H1 (cell line): Measurements from ENCODE around the gene DENND2D. TPM values are rescaled to one million over a fixed set of nuclear protein-coding genes. Genes with fewer than 3 reads are reported as not detected.

Experiments used
- CTCF ChIA-PET: fragments of 300-600 bp; sonication (Branson Sonifier 250); formaldehyde crosslinking; loops from one replicate; lab custom pipeline; 2021; ENCODE audit not compliant: partially characterized antibody; lab: Charles Lee
- POLR2A ChIA-PET: fragments of 300-600 bp; sonication (Branson Sonifier 250); formaldehyde crosslinking; loops from one replicate; lab custom pipeline; 2021; ENCODE audit warnings: inconsistent platforms; ENCODE audit not compliant: partially characterized antibody; lab: Charles Lee
- DNase-seq, 2 experiments: peaks; one replicate each; pipeline versions ENCODE4 v3.0.0 to v3.0.0-alpha.2; 2010 to 2022; ENCODE audit warnings: low spot score in 2 of 2, low read depth in 1 of 2, mixed read lengths in 1 of 2
- FAIRE-seq: peaks from 2 replicates; lab custom pipeline; 2011; peaks lifted over from hg19 to GRCh38; lab: Jason Lieb, UNC
- H2AFZ ChIP-seq: 2 replicates; pipeline ENCODE4 v1.8.1; 2012; ENCODE audit warnings: low read length, inconsistent platforms
- H2AK5ac ChIP-seq: 2 replicates; pipeline ENCODE4 v1.6.1; 2013; ENCODE audit warnings: low read depth, low read length
- H2BK120ac ChIP-seq: replicated peaks from 2 replicates; pipeline ENCODE3; 2013; ENCODE audit warnings: low read depth, low read length, inconsistent platforms
- H2BK12ac ChIP-seq: 2 replicates; pipeline ENCODE4 v1.6.1; 2013; ENCODE audit warnings: low read depth, low read length
- H2BK15ac ChIP-seq: 2 replicates; pipeline ENCODE4 v1.6.1; 2013; ENCODE audit warnings: low read length
- H2BK20ac ChIP-seq: 2 replicates; pipeline ENCODE4 v1.6.1; 2013; ENCODE audit warnings: low read length
- H2BK5ac ChIP-seq: 2 replicates; pipeline ENCODE4 v1.6.1; 2013; ENCODE audit warnings: low read depth, low read length
- H3K14ac ChIP-seq: 2 replicates; pipeline ENCODE4 v1.6.1; 2013; ENCODE audit warnings: inconsistent platforms; ENCODE audit not compliant: insufficient read length
- H3K18ac ChIP-seq: 2 replicates; pipeline ENCODE4 v1.6.1; 2013; ENCODE audit warnings: low read length; ENCODE audit errors: extremely low read depth
- H3K23ac ChIP-seq: 2 replicates; pipeline ENCODE4 v1.6.1; 2013; ENCODE audit warnings: inconsistent platforms; ENCODE audit not compliant: insufficient read length
- H3K23me2 ChIP-seq: 2 replicates; pipeline ENCODE4 v1.6.1; 2013; ENCODE audit warnings: low read depth, low read length
- H3K27ac ChIP-seq: 2 replicates; pipeline ENCODE4 v1.6.1; 2011; ENCODE audit warnings: low read depth, low read length, inconsistent platforms
- H3K27me3 ChIP-seq, 4 experiments: replicated peaks in 1 of 4; 1 replicate in 1 of 4; 2 replicates in 3 of 4; pipeline versions ENCODE4 v1.6.1 to v1.8.1; 2011 to 2013; ENCODE audit warnings: low read length in 3 of 4, mild to moderate bottlenecking in 3 of 4, inconsistent platforms in 2 of 4, mixed read lengths in 2 of 4, moderate library complexity in 1 of 4; ENCODE audit not compliant: control insufficient read depth in 3 of 4, insufficient read depth in 3 of 4; ENCODE audit errors: extremely low read depth in 1 of 4
- H3K36me3 ChIP-seq, 4 experiments: 2 replicates each; pipeline versions ENCODE4 v1.6.1 to v1.8.1; 2011 to 2013; ENCODE audit warnings: mild to moderate bottlenecking in 4 of 4, low read length in 3 of 4, moderate library complexity in 2 of 4, control low read depth in 1 of 4, inconsistent platforms in 1 of 4; ENCODE audit not compliant: insufficient read depth in 4 of 4, control insufficient read depth in 2 of 4
- H3K4ac ChIP-seq: replicated peaks from 2 replicates; pipeline ENCODE3; 2013; ENCODE audit warnings: low read length, low read depth, mixed read lengths, inconsistent platforms; ENCODE audit not compliant: insufficient read length
- H3K4me1 ChIP-seq, 4 experiments: replicated peaks in 1 of 4; 1 replicate in 1 of 4; 2 replicates in 3 of 4; pipeline versions ENCODE4 v1.6.1 to v1.8.1; 2011 to 2013; ENCODE audit warnings: low read length in 3 of 4, inconsistent platforms in 2 of 4, mixed read lengths in 1 of 4; ENCODE audit not compliant: insufficient read depth in 4 of 4, control insufficient read depth in 3 of 4
- H3K4me2 ChIP-seq, 2 experiments: 2 replicates each; pipeline versions ENCODE4 v1.6.1 to v1.8.1; 2011 to 2013; ENCODE audit warnings: low read depth in 2 of 2, low read length in 2 of 2, control low read depth in 1 of 2, inconsistent platforms in 1 of 2, mild to moderate bottlenecking in 1 of 2; ENCODE audit not compliant: insufficient read depth in 1 of 2
- H3K4me3 ChIP-seq, 4 experiments: fragments of 200-600, 300-600 bp in 1 of 4; sonication (generic), shearing (Covaris generic), sonication (Bioruptor Twin) in 1 of 4; 2 replicates each; pipeline versions ENCODE4 v1.5.1 to v1.8.1; 2011 to 2016; ENCODE audit warnings: low read length in 4 of 4, low read depth in 3 of 4, control low read depth in 2 of 4, inconsistent platforms in 2 of 4, mild to moderate bottlenecking in 2 of 4, mixed read lengths in 1 of 4, moderate library complexity in 1 of 4; ENCODE audit not compliant: insufficient read depth in 2 of 4; ENCODE audit errors: extremely low read depth in 1 of 4
- H3K56ac ChIP-seq: replicated peaks from 2 replicates; pipeline ENCODE3; 2013; ENCODE audit warnings: low read depth, mild to moderate bottlenecking, mixed read lengths, low read length, inconsistent platforms; ENCODE audit not compliant: insufficient read length
- H3K79me1 ChIP-seq: 2 replicates; pipeline ENCODE4 v1.6.1; 2013; ENCODE audit warnings: low read depth, low read length, control low read depth
- H3K79me2 ChIP-seq, 2 experiments: 2 replicates each; pipeline versions ENCODE4 v1.6.1 to v1.8.1; 2012 to 2013; ENCODE audit warnings: low read length in 2 of 2, mild to moderate bottlenecking in 2 of 2, inconsistent platforms in 1 of 2; ENCODE audit not compliant: insufficient read depth in 2 of 2, control insufficient read depth in 1 of 2
- H3K9ac ChIP-seq, 4 experiments: replicated peaks in 1 of 4; 1 replicate in 1 of 4; 2 replicates in 3 of 4; pipeline versions ENCODE4 v1.6.1 to v1.8.1; 2011 to 2013; ENCODE audit warnings: low read depth in 3 of 4, low read length in 3 of 4, control low read depth in 2 of 4, mild to moderate bottlenecking in 2 of 4, moderate library complexity in 2 of 4, inconsistent platforms in 1 of 4; ENCODE audit errors: extremely low read depth in 1 of 4
- H3K9me3 ChIP-seq, 2 experiments: 2 replicates each; pipeline versions ENCODE4 v1.6.1 to v1.8.1; 2012 to 2013; ENCODE audit warnings: mild to moderate bottlenecking in 2 of 2, moderate library complexity in 2 of 2, control low read depth in 1 of 2, inconsistent platforms in 1 of 2, low read depth in 1 of 2, low read length in 1 of 2, mixed read lengths in 1 of 2; ENCODE audit not compliant: insufficient read depth in 2 of 2
- H4K20me1 ChIP-seq, 2 experiments: replicated peaks in 1 of 2; 2 replicates each; pipeline versions ENCODE3 to v1.8.1; 2011 to 2013; ENCODE audit warnings: inconsistent platforms in 2 of 2, low read length in 2 of 2, mild to moderate bottlenecking in 1 of 2; ENCODE audit not compliant: insufficient read depth in 2 of 2, control insufficient read depth in 1 of 2
- H4K5ac ChIP-seq: 2 replicates; pipeline ENCODE4 v1.6.1; 2013; ENCODE audit warnings: low read length, low read depth, mixed read lengths, inconsistent platforms; ENCODE audit not compliant: insufficient read length
- H4K8ac ChIP-seq: 2 replicates; pipeline ENCODE4 v1.8.0; 2013; ENCODE audit warnings: mild to moderate bottlenecking, moderate library complexity, low read length, inconsistent platforms; ENCODE audit not compliant: insufficient read depth; ENCODE audit errors: extremely low read depth
- H4K91ac ChIP-seq: replicated peaks from 2 replicates; pipeline ENCODE3; 2013; ENCODE audit warnings: low read length, mixed read lengths, inconsistent platforms; ENCODE audit not compliant: insufficient read length
- BRCA1 ChIP-seq: IDR thresholded peaks from 2 replicates; pipeline ENCODE4 v1.6.1; 2012; ENCODE audit warnings: low read depth, low read length, improper control_type of control experiment
- CHD1 ChIP-seq: IDR thresholded peaks from 2 replicates; pipeline ENCODE4 v1.6.1; 2012; ENCODE audit warnings: low read depth, low read length, improper control_type of control experiment
- CTBP2 ChIP-seq: IDR thresholded peaks from 2 replicates; pipeline ENCODE4 v1.7.0; 2011; ENCODE audit warnings: borderline replicate concordance, mild to moderate bottlenecking, moderate library complexity, mixed read lengths, low read length; ENCODE audit not compliant: insufficient read depth, insufficient read length
- FOSL1 ChIP-seq: IDR thresholded peaks from 2 replicates; pipeline ENCODE4 v1.6.1; 2011; ENCODE audit warnings: mild to moderate bottlenecking, low read depth, low read length, moderate library complexity; ENCODE audit not compliant: insufficient read depth
- HDAC6 ChIP-seq: IDR thresholded peaks from one replicate; pipeline ENCODE4 v1.7.1; 2012; ENCODE audit warnings: low read depth, mild to moderate bottlenecking, inconsistent platforms, low read length, moderate library complexity
- NRF1 ChIP-seq: IDR thresholded peaks from 2 replicates; pipeline ENCODE4 v1.6.1; 2011; ENCODE audit warnings: mild to moderate bottlenecking, low read depth, low read length, improper control_type of control experiment
- RBBP5 ChIP-seq: IDR thresholded peaks from 2 replicates; pipeline ENCODE4 v1.7.1; 2012; ENCODE audit warnings: low read depth, mild to moderate bottlenecking, inconsistent platforms, low read length, moderate library complexity, borderline replicate concordance
- RNF2 ChIP-seq: fragments of 200-900, 300-1000 bp; sonication (generic); IDR thresholded peaks from 2 replicates; pipeline ENCODE4 v1.7.1; 2016; ENCODE audit warnings: borderline replicate concordance, low read depth, mild to moderate bottlenecking, antibody characterized with exemption, low read length; ENCODE audit not compliant: poor library complexity, severe bottlenecking; ENCODE audit errors: missing control alignments
- RXRA ChIP-seq: IDR thresholded peaks from 2 replicates; pipeline ENCODE4 v1.6.1; 2011; ENCODE audit warnings: low read depth, mild to moderate bottlenecking, low read length, moderate library complexity; ENCODE audit not compliant: insufficient read depth
- SIRT6 ChIP-seq: IDR thresholded peaks from one replicate; pipeline ENCODE4 v1.7.1; 2012; ENCODE audit warnings: low read length, inconsistent platforms
- SP4 ChIP-seq: IDR thresholded peaks from 2 replicates; pipeline ENCODE4 v1.6.1; 2012; ENCODE audit warnings: low read length, inconsistent platforms
- TCF12 ChIP-seq: IDR thresholded peaks from 2 replicates; pipeline ENCODE4 v1.6.1; 2011; ENCODE audit warnings: low read depth, mild to moderate bottlenecking, low read length
- USF2 ChIP-seq: IDR thresholded peaks from 2 replicates; pipeline ENCODE4 v1.6.1; 2011; ENCODE audit warnings: low read length, improper control_type of control experiment
- WGBS, 2 experiments: shearing (Covaris generic) in 1 of 2; methylation state at CpG; one replicate each; pipeline versions ENCODE4 v1.1.6 to v1.1.7; 2013 to 2015; ENCODE audit warnings: low lambda C conversion rate in 2 of 2, mixed read lengths in 2 of 2, inconsistent platforms in 1 of 2, low coverage in 1 of 2, missing lambda C conversion rate in 1 of 2; ENCODE audit not compliant: insufficient replicate concordance in 2 of 2, insufficient coverage in 1 of 2, insufficient read length in 1 of 2; ENCODE audit errors: extremely low coverage in 1 of 2, missing lambda C conversion rate in 1 of 2; 5-methylcytosine and 5-hydroxymethylcytosine counted together
- polyA plus RNA-seq, 7 experiments: library from polyadenylated mRNA; depleted of rRNA in 3 of 7; stranded (reverse) in 5 of 7; unstranded in 2 of 7; fragments of >200 nt in 5 of 7; fragments of 200-250 nt in 2 of 7; gene quantifications; 1 replicate in 5 of 7; 2 replicates in 1 of 7; 4 replicates in 1 of 7; pipeline versions ENCODE4 v1.2.1 to v1.2.3, GENCODE V29; 2011 to 2013; ENCODE audit warnings: missing spikeins in 2 of 7, mixed read lengths in 2 of 7
- total RNA-seq: library from RNA; stranded (reverse); fragmentation: NEBNext Ultra II Directional; extraction: Animal tissue kit (Norgen Biotek cat#: 25700); gene quantifications from 2 replicates; pipeline ENCODE4 v1.2.1, GENCODE V29; 2021

DENND2D gene
- total and polyA plus RNA-seq, 2 of the 8 experiments (the other 6 are each of a cell fraction or from before 2014, with no cell fraction given) = 0.58 to 1.6 TPM

GRCh38 chr1:111147948-111148347 lies 52.5 kb downstream of the DENND2D start:
- Histone ChIP-seq H3K9me3 (no peaks in the 10 kb centered on the region), H2BK15ac (no peak overlapping the region), H3K27me3 (no peaks in the 10 kb centered on the region), H4K20me1 (peaks cover 0 to 3% of the 10 kb centered on the region in 2 experiments), H3K4me2 (no peak overlapping the region), H2AK5ac (no peak overlapping the region), H2BK20ac (no peak overlapping the region), H3K14ac (no peak overlapping the region), H3K27ac (no peak overlapping the region), H3K79me1 (0 out of 2 replicates have a peak, but pooled peaks cover 3% of the 10 kb centered on the region), H3K79me2 (peaks cover 3 to 59% of the 10 kb centered on the region in 2 experiments; a peak in 3 of 4 replicates), H4K5ac (no peak overlapping the region), H3K36me3 (peaks cover 0 to 37% (median 8%) of the 10 kb centered on the region in 4 experiments; a peak in 5 of 8 replicates), H3K56ac (no peak overlapping the region), H2AFZ (no peak overlapping the region), H3K18ac (no peak overlapping the region), H2BK12ac (no peak overlapping the region), H3K9ac (no peak overlapping the region), H3K23me2 (no peaks in the 10 kb centered on the region; the same call in 1 of the 2 replicates), H4K8ac (no peak overlapping the region), H2BK120ac (no peak overlapping the region), H2BK5ac (no peak overlapping the region), H4K91ac (no peak overlapping the region), H3K4ac (no peak overlapping the region), H3K23ac (no peak overlapping the region), H3K4me3 (no peak overlapping the region), H3K4me1 (peaks cover 0 to 3% (median 0%) of the 10 kb centered on the region in 4 experiments; a peak in 2 of 7 replicates)
- FAIRE-seq (no peak), DNase-seq (no peak)
- POLR2A ChIA-PET = interaction anchor here (4.6 kb wide), 1 partner anchor 9 kb away, joined by 15 read pairs; the partner anchor contains the start of genes CEPT1 and DRAM2
- CTCF ChIA-PET = no interaction called here
- WGBS, 2 experiments = 91% methylated on average over 3 of the region's 3 CpGs; no CpG with 5 or more reads in 1 of the 2 experiments
- TF ChIP-seq RXRA = no peak
- TF ChIP-seq RBBP5 = no peak
- TF ChIP-seq USF2 = no peak
- TF ChIP-seq CHD1 = no peak
- TF ChIP-seq CTBP2 = no peak
- no peak for TF ChIP-seq TCF12
- TF ChIP-seq NRF1 = no peak
- TF ChIP-seq RNF2 = no peak
- TF ChIP-seq SIRT6 = no peak
- no peak for TF ChIP-seq SP4
- TF ChIP-seq FOSL1 = no peak
- no peak for TF ChIP-seq HDAC6
- no peak for TF ChIP-seq BRCA1
